ENCODE results near the gene ZBTB20.
A peak's percentile ranks its signal among the peaks of the same experiment; 100 is the strongest.

Gene ZBTB20

DNA sequence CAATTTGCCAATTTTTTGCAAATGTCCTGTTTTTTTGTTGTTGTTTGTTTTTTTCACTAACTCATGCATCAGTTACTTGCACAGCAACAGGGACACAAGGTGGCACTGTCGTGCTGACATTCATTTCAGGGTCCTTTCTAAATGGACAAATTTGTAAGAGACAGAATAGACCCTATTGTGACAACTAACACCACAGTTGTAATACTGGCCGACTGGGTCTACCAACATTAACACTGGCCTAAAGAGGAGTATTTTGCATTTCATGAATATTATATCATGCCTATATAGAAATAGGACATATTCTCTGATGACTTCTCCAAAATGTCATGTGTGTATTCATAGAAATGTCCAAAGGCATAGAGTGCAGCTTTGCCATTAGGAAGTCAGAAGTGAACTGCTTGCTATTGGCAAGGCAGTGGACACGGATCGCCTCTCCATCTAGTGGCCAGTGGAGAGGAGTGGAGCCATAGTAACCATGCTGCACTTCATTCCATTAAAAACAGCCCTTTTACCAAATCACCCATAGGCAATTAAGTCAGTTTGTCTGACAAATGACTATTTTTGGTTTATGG is 54.8 kb downstream of the ZBTB20 start:
- Histone ChIP-seq H3K4me3 (ENCODE audit: low read depth in 1 of 5, low read length in 5 of 5) (no peak overlapping the region), H3K27ac (ENCODE audit: low read depth, low read length) (peak overlapping the region; percentile 14), H3K9ac (ENCODE audit: low read length in 5 of 5) (peak overlapping the region in 1 of 5 donors; percentile 5), H3K4me1 (ENCODE audit: control insufficient read depth in 5 of 5, insufficient read depth in 5 of 5, low read length in 5 of 5) (peaks cover 0 to 7% (median 0%) of the 10 kb centered on the region in 5 donors), H3K36me3 (ENCODE audit: control insufficient read depth in 5 of 5, insufficient read depth in 5 of 5, low read length in 5 of 5) (no peaks in the 10 kb centered on the region), H3K9me3 (ENCODE audit: control insufficient read depth in 5 of 5, low read length in 5 of 5) (no peaks in the 10 kb centered on the region), H3K27me3 (ENCODE audit: control insufficient read depth in 5 of 5, insufficient read depth in 4 of 5, low read length in 5 of 5) (no peaks in the 10 kb centered on the region)

DNA sequence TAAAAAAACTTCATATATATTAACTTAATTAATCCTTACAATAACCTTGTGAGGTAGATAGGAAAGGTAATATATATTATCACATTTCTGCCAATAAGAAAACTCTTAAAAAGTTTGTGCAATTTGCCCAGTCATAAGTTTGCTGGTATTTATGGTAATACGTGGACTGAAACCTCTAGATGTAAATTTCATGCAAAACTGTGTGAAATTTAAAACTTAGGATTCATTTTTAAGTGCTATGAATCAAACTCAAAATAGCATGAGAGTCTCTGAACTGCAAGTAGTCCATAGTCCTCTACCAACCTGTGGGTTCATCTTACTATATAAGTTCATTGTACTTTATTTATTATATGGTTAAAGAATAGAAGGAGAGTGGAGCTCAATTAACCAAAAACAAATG is 56.4 kb downstream of the ZBTB20 start:
- no peak overlapping the region for H3K27ac ChIP-seq (ENCODE audit: low read depth, low read length)
- H3K36me3 ChIP-seq (ENCODE audit: control insufficient read depth in 5 of 5, insufficient read depth in 5 of 5, low read length in 5 of 5), result no peaks in the 10 kb centered on the region
- peaks cover 0 to 10% (median 0%) of the 10 kb centered on the region in 5 donors for H3K4me1 ChIP-seq (ENCODE audit: control insufficient read depth in 5 of 5, insufficient read depth in 5 of 5, low read length in 5 of 5)

DNA sequence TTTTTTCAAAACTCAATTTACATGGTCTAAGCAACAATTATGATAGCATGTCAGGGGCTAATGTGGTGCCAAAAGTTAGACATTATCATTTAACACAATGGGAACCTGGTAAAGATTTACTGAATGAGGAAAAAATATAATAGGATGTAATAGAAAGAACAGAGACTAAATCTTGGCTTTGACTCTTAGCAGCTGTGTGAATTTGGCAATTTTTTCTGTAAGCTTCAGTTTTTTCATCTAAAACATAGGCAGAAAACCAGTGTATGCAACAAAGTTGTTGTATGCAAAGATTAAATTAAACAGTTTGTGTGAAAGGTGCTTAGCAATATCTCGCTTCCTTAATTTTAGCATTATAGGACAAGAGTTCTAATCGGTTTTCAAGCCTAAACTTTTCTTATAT is 57.6 kb downstream of the ZBTB20 start:
- no peaks in the 10 kb centered on the region for H3K27me3 ChIP-seq (ENCODE audit: control insufficient read depth in 5 of 5, insufficient read depth in 4 of 5, low read length in 5 of 5)
- peaks cover 0 to 11% (median 8%) of the 10 kb centered on the region in 5 donors for H3K4me1 ChIP-seq (ENCODE audit: control insufficient read depth in 5 of 5, insufficient read depth in 5 of 5, low read length in 5 of 5)
- no peak overlapping the region for H3K27ac ChIP-seq (ENCODE audit: low read depth, low read length)
- H3K9me3 ChIP-seq (ENCODE audit: control insufficient read depth in 5 of 5, low read length in 5 of 5), result no peaks in the 10 kb centered on the region
- no peak overlapping the region for H3K9ac ChIP-seq (ENCODE audit: low read length in 5 of 5)
- no peaks in the 10 kb centered on the region for H3K36me3 ChIP-seq (ENCODE audit: control insufficient read depth in 5 of 5, insufficient read depth in 5 of 5, low read length in 5 of 5)
- no peak overlapping the region for H3K4me3 ChIP-seq (ENCODE audit: low read depth in 1 of 5, low read length in 5 of 5)

More for the DNA sequence above, 56.4 kb downstream of the ZBTB20 start:
- H3K27me3 ChIP-seq (ENCODE audit: control insufficient read depth in 5 of 5, insufficient read depth in 4 of 5, low read length in 5 of 5), result no peaks in the 10 kb centered on the region
- peak overlapping the region in 1 of 5 donors; percentile 40 for H3K9ac ChIP-seq (ENCODE audit: low read length in 5 of 5)
- H3K9me3 ChIP-seq (ENCODE audit: control insufficient read depth in 5 of 5, low read length in 5 of 5), result no peaks in the 10 kb centered on the region
- H3K4me3 ChIP-seq (ENCODE audit: low read depth in 1 of 5, low read length in 5 of 5), result no peak overlapping the region

DNA sequence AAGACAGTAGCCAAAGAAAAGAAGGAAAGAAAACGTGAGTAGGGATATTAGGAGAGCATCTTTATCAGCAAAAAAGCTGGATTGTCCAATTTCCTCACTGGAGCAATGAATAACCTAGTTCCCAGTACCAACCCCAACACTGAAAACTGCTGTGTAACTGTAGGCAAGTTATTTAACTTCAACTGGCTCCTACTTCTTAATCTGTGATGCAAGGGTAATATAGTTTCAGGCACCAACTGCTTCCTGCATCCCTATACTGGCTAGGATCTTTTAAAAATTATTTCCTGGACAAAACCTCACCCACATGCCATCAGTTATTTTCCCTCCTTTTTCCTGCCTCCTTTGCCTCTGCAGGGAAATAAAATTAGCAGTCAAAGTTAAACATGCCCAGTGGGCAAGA is 59.6 kb downstream of the ZBTB20 start:
- H3K27me3 ChIP-seq (ENCODE audit: control insufficient read depth in 5 of 5, insufficient read depth in 4 of 5, low read length in 5 of 5), result no peaks in the 10 kb centered on the region
- H3K9ac ChIP-seq (ENCODE audit: low read length in 5 of 5), result no peak overlapping the region
- H3K9me3 ChIP-seq (ENCODE audit: control insufficient read depth in 5 of 5, low read length in 5 of 5), result no peaks in the 10 kb centered on the region
- H3K4me1 ChIP-seq (ENCODE audit: control insufficient read depth in 5 of 5, insufficient read depth in 5 of 5, low read length in 5 of 5), result peaks cover 0 to 11% (median 8%) of the 10 kb centered on the region in 5 donors
- H3K36me3 ChIP-seq (ENCODE audit: control insufficient read depth in 5 of 5, insufficient read depth in 5 of 5, low read length in 5 of 5), result no peaks in the 10 kb centered on the region
- no peak overlapping the region for H3K4me3 ChIP-seq (ENCODE audit: low read depth in 1 of 5, low read length in 5 of 5)
- H3K27ac ChIP-seq (ENCODE audit: low read depth, low read length), result no peak overlapping the region

GRCh38 chr3:115086344-115086743 is 60.7 kb downstream of the ZBTB20 start:
- Histone ChIP-seq H3K9ac (ENCODE audit: low read length in 5 of 5) (no peak overlapping the region), H3K27ac (ENCODE audit: low read depth, low read length) (no peak overlapping the region), H3K27me3 (ENCODE audit: control insufficient read depth in 5 of 5, insufficient read depth in 4 of 5, low read length in 5 of 5) (no peaks in the 10 kb centered on the region), H3K4me1 (ENCODE audit: control insufficient read depth in 5 of 5, insufficient read depth in 5 of 5, low read length in 5 of 5) (peaks cover 0 to 11% (median 3%) of the 10 kb centered on the region in 5 donors), H3K4me3 (ENCODE audit: low read depth in 1 of 5, low read length in 5 of 5) (no peak overlapping the region), H3K36me3 (ENCODE audit: control insufficient read depth in 5 of 5, insufficient read depth in 5 of 5, low read length in 5 of 5) (no peaks in the 10 kb centered on the region), H3K9me3 (ENCODE audit: control insufficient read depth in 5 of 5, low read length in 5 of 5) (no peaks in the 10 kb centered on the region)

DNA sequence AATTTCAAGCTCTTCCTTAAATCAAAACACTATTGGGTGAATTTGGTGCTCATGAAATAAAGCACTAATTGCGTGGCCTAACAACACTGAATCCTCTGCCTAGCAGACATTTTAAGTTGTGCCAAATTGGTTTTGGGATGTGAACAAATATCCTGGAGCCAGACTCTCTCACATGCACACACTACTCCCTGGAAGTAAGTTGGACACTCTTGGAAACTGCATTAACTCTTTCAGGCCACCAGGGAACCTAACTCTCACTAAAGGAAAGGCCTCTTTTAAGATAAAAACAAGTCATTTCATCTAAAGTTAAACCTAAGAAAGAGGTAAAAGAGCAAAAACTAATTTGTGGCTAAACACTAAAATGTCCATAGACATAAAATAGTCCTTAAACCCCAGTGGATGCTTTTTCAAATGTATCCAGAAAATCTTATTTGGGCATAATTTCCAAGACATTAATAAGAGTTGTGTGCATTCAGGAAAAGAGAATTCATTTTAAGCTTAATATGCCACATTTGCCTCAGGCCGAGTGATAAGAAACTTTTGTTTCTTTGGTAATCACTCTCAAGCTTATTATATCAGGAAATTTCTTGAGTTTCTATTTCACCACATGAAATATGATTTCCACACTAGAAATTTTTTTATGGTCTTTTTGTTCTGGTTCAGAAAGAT is 61.8 kb downstream of the ZBTB20 start:
- Histone ChIP-seq H3K27ac (ENCODE audit: low read depth, low read length) (no peak overlapping the region), H3K9me3 (ENCODE audit: control insufficient read depth in 5 of 5, low read length in 5 of 5) (no peaks in the 10 kb centered on the region), H3K9ac (ENCODE audit: low read length in 5 of 5) (no peak overlapping the region), H3K27me3 (ENCODE audit: control insufficient read depth in 5 of 5, insufficient read depth in 4 of 5, low read length in 5 of 5) (no peaks in the 10 kb centered on the region), H3K4me3 (ENCODE audit: low read depth in 1 of 5, low read length in 5 of 5) (peak overlapping the region in 1 of 5 donors; percentile 4), H3K4me1 (ENCODE audit: control insufficient read depth in 5 of 5, insufficient read depth in 5 of 5, low read length in 5 of 5) (peaks cover 0 to 11% (median 3%) of the 10 kb centered on the region in 5 donors), H3K36me3 (ENCODE audit: control insufficient read depth in 5 of 5, insufficient read depth in 5 of 5, low read length in 5 of 5) (no peaks in the 10 kb centered on the region)

- Histone ChIP-seq H3K4me3 (ENCODE audit: low read depth in 1 of 5, low read length in 5 of 5) (no peak overlapping the region), H3K9ac (ENCODE audit: low read length in 5 of 5) (no peak overlapping the region), H3K9me3 (ENCODE audit: control insufficient read depth in 5 of 5, low read length in 5 of 5) (no peaks in the 10 kb centered on the region), H3K27ac (ENCODE audit: low read depth, low read length) (no peak overlapping the region), H3K36me3 (ENCODE audit: control insufficient read depth in 5 of 5, insufficient read depth in 5 of 5, low read length in 5 of 5) (no peaks in the 10 kb centered on the region), H3K27me3 (ENCODE audit: control insufficient read depth in 5 of 5, insufficient read depth in 4 of 5, low read length in 5 of 5) (no peaks in the 10 kb centered on the region), H3K4me1 (ENCODE audit: control insufficient read depth in 5 of 5, insufficient read depth in 5 of 5, low read length in 5 of 5) (peaks cover 0 to 11% (median 3%) of the 10 kb centered on the region in 5 donors)
These were observed 62.4 kb downstream of the ZBTB20 start for GRCh38 chr3:115084686-115085085.

- Histone ChIP-seq H3K4me3 (ENCODE audit: low read depth in 1 of 5, low read length in 5 of 5) (no peak overlapping the region), H3K27ac (ENCODE audit: low read depth, low read length) (no peak overlapping the region), H3K9ac (ENCODE audit: low read length in 5 of 5) (no peak overlapping the region), H3K36me3 (ENCODE audit: control insufficient read depth in 5 of 5, insufficient read depth in 5 of 5, low read length in 5 of 5) (no peaks in the 10 kb centered on the region), H3K27me3 (ENCODE audit: control insufficient read depth in 5 of 5, insufficient read depth in 4 of 5, low read length in 5 of 5) (no peaks in the 10 kb centered on the region), H3K4me1 (ENCODE audit: control insufficient read depth in 5 of 5, insufficient read depth in 5 of 5, low read length in 5 of 5) (peaks cover 0 to 11% (median 2%) of the 10 kb centered on the region in 5 donors), H3K9me3 (ENCODE audit: control insufficient read depth in 5 of 5, low read length in 5 of 5) (no peaks in the 10 kb centered on the region)
These were observed 64.8 kb downstream of the ZBTB20 start for GRCh38 chr3:115082260-115082659.

DNA sequence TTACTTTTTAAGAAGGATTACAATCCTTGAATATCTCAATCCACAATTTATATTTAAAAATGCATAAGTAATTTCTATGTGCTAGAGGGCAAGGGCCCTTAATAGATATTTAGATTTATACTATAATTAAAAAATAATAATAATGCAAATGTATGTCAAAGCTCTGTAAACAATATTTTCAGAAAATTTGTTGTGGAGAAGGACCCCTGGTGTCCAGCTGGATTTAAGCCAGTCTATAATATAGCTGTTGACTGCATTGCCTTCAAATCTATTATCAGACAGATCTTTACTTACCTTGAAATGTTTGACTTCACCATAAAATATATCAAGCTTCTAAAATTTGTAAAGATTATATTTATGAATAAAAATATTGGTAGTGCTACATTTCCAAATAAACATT is 65.6 kb downstream of the ZBTB20 start:
- Histone ChIP-seq H3K36me3 (ENCODE audit: control insufficient read depth in 5 of 5, insufficient read depth in 5 of 5, low read length in 5 of 5) (peaks cover 0 to 4% (median 0%) of the 10 kb centered on the region in 5 donors), H3K4me3 (ENCODE audit: low read depth in 1 of 5, low read length in 5 of 5) (no peak overlapping the region), H3K27me3 (ENCODE audit: control insufficient read depth in 5 of 5, insufficient read depth in 4 of 5, low read length in 5 of 5) (no peaks in the 10 kb centered on the region), H3K9ac (ENCODE audit: low read length in 5 of 5) (no peak overlapping the region), H3K9me3 (ENCODE audit: control insufficient read depth in 5 of 5, low read length in 5 of 5) (no peaks in the 10 kb centered on the region), H3K27ac (ENCODE audit: low read depth, low read length) (no peak overlapping the region), H3K4me1 (ENCODE audit: control insufficient read depth in 5 of 5, insufficient read depth in 5 of 5, low read length in 5 of 5) (peaks cover 0 to 11% (median 0%) of the 10 kb centered on the region in 5 donors)

- H3K9ac ChIP-seq (ENCODE audit: low read length in 5 of 5), result no peak overlapping the region
- peaks cover 0 to 4% (median 3%) of the 10 kb centered on the region in 5 donors for H3K36me3 ChIP-seq (ENCODE audit: control insufficient read depth in 5 of 5, insufficient read depth in 5 of 5, low read length in 5 of 5)
- no peaks in the 10 kb centered on the region for H3K4me1 ChIP-seq (ENCODE audit: control insufficient read depth in 5 of 5, insufficient read depth in 5 of 5, low read length in 5 of 5)
- H3K9me3 ChIP-seq (ENCODE audit: control insufficient read depth in 5 of 5, low read length in 5 of 5), result no peaks in the 10 kb centered on the region
- no peak overlapping the region for H3K4me3 ChIP-seq (ENCODE audit: low read depth in 1 of 5, low read length in 5 of 5)
- H3K27ac ChIP-seq (ENCODE audit: low read depth, low read length), result no peak overlapping the region
- no peaks in the 10 kb centered on the region for H3K27me3 ChIP-seq (ENCODE audit: control insufficient read depth in 5 of 5, insufficient read depth in 4 of 5, low read length in 5 of 5)
These were observed 69.4 kb downstream of the ZBTB20 start for GRCh38 chr3:115077501-115078250.
